HepG2 (cell line): Measurements from ENCODE around the gene OSGEPL1. TPM values are rescaled to one million over a fixed set of nuclear protein-coding genes. Genes with fewer than 3 reads are reported as not detected.

Source experiments
- ATAC-seq: fragments of 200-7000 bp; cut with Tn5 transposase; 3 replicates; pipeline ENCODE4 v1.9.1; 2020; ENCODE audit warnings: mild to moderate bottlenecking, moderate library complexity
- BruUV-seq: library from RNA; stranded (reverse); fragments of 400-500 nt; replicated peaks from 2 replicates; lab custom pipeline; 2021; lab: Mats Ljungman, UMichigan
- CTCF ChIA-PET: fragments of 300-600 bp; formaldehyde crosslinking; extraction: SDS; loops from one replicate; lab custom pipeline; 2021; ENCODE audit warnings: low total read pairs, inconsistent platforms, low intra/inter-chr PET ratio; lab: Yijun Ruan, JAX
- POLR2A ChIA-PET: fragments of 350-600 bp; sonication (Branson Sonifier 250); formaldehyde crosslinking; loops from one replicate; lab custom pipeline; 2020; ENCODE audit warnings: antibody characterized with exemption, inconsistent platforms; lab: Yijun Ruan, JAX
- DNase-seq: peaks from one replicate; pipeline ENCODE4 v3.0.0-alpha.2; 2015; ENCODE audit warnings: low spot score
- FAIRE-seq: peaks from 3 replicates; lab custom pipeline; 2011; peaks lifted over from hg19 to GRCh38; lab: Jason Lieb, UNC
- H2AFZ ChIP-seq: one replicate; pipeline ENCODE4 v1.6.1; 2011; ENCODE audit warnings: low read length, inconsistent platforms
- H3K27ac ChIP-seq: fragments of 300-600 bp; 3 replicates; pipeline ENCODE4 v1.8.0; 2011; ENCODE audit warnings: mixed run types, mild to moderate bottlenecking, mixed read lengths, low read length, inconsistent platforms; ENCODE audit not compliant: insufficient read depth; ENCODE audit errors: extremely low read length
- H3K27me3 ChIP-seq, 2 experiments: fragments of 200-600 bp in 1 of 2; 2 replicates in 1 of 2; 3 replicates in 1 of 2; pipeline versions ENCODE4 v1.6.0 to v1.8.0; 2011; ENCODE audit warnings: low read length in 2 of 2, mild to moderate bottlenecking in 2 of 2, moderate library complexity in 2 of 2, inconsistent platforms in 1 of 2; ENCODE audit not compliant: insufficient read depth in 2 of 2, control insufficient read depth in 1 of 2
- H3K36me3 ChIP-seq, 2 experiments: fragments of 200-600 bp in 1 of 2; replicated peaks in 1 of 2; 2 replicates in 1 of 2; 3 replicates in 1 of 2; pipeline versions ENCODE4 v1.5.1 to v1.8.0; 2011; ENCODE audit warnings: low read length in 2 of 2, inconsistent platforms in 1 of 2; ENCODE audit not compliant: insufficient read depth in 2 of 2, control insufficient read depth in 1 of 2
- H3K4me1 ChIP-seq: 2 replicates; pipeline ENCODE4 v1.5.1; 2012; ENCODE audit warnings: low read length, inconsistent platforms; ENCODE audit not compliant: insufficient read depth
- H3K4me2 ChIP-seq: 2 replicates; pipeline ENCODE4 v1.6.0; 2011; ENCODE audit warnings: low read depth, low read length, inconsistent platforms
- H3K4me3 ChIP-seq, 3 experiments: fragments of 200-600 bp in 1 of 3; sonication (generic), shearing (Covaris generic) in 1 of 3; replicated peaks in 1 of 3; 2 replicates each; pipeline ENCODE4 v1.5.1; 2011 to 2016; ENCODE audit warnings: low read length in 3 of 3, inconsistent platforms in 2 of 3, low read depth in 2 of 3, mild to moderate bottlenecking in 2 of 3, control low read depth in 1 of 3, mixed read lengths in 1 of 3; ENCODE audit not compliant: insufficient read depth in 1 of 3
- H3K79me2 ChIP-seq: one replicate; pipeline ENCODE4 v1.6.1; 2011; ENCODE audit warnings: low read length, inconsistent platforms; ENCODE audit not compliant: insufficient read depth
- H3K9ac ChIP-seq: 2 replicates; pipeline ENCODE4 v1.6.0; 2011; ENCODE audit warnings: mild to moderate bottlenecking, low read depth, low read length, inconsistent platforms; ENCODE audit not compliant: insufficient read depth
- H3K9me3 ChIP-seq: 2 replicates; pipeline ENCODE4 v1.5.1; 2012; ENCODE audit warnings: mild to moderate bottlenecking, low read length
- H4K20me1 ChIP-seq: 2 replicates; pipeline ENCODE4 v1.6.0; 2011; ENCODE audit warnings: inconsistent platforms, mild to moderate bottlenecking, low read length, moderate library complexity; ENCODE audit not compliant: insufficient read depth
- CTCF ChIP-seq: sonication (generic); formaldehyde crosslinking; IDR thresholded peaks from 2 replicates; pipeline ENCODE4 v1.5.0; 2020; ENCODE audit warnings: mild to moderate bottlenecking, missing genetic modification reagents, moderate library complexity
- EP300 ChIP-seq, 3 experiments: sonication (generic) in 1 of 3; formaldehyde crosslinking in 1 of 3; IDR thresholded peaks; 2 replicates each; pipeline versions ENCODE4 v1.5.1 to v1.6.1; 2011 to 2020; ENCODE audit warnings: low read depth in 2 of 3, low read length in 2 of 3, borderline replicate concordance in 1 of 3, improper control_type of control experiment in 1 of 3, mild to moderate bottlenecking in 1 of 3, missing genetic modification reagents in 1 of 3, moderate library complexity in 1 of 3
- HBP1 ChIP-seq: IDR thresholded peaks from 2 replicates; pipeline ENCODE4 v1.6.1; 2016; ENCODE audit warnings: low read depth, control low read depth
- MTF2 ChIP-seq: sonication (generic); formaldehyde crosslinking; IDR thresholded peaks from 2 replicates; pipeline ENCODE4 v1.5.0; 2020; ENCODE audit warnings: missing genetic modification reagents, borderline replicate concordance
- PAWR ChIP-seq: sonication (generic); formaldehyde crosslinking; IDR thresholded peaks from 2 replicates; pipeline ENCODE4 v1.4.0; 2020; ENCODE audit warnings: missing genetic modification reagents, mild to moderate bottlenecking, borderline replicate concordance
- RBFOX2 ChIP-seq: fragments of 200-400 bp; formaldehyde crosslinking; IDR thresholded peaks from 2 replicates; pipeline ENCODE4 v1.6.1; 2017; ENCODE audit warnings: low read depth, mild to moderate bottlenecking, low read length
- SMAD1 ChIP-seq: sonication (generic); formaldehyde crosslinking; IDR thresholded peaks from 2 replicates; pipeline ENCODE4 v1.4.0; 2020; ENCODE audit warnings: missing genetic modification reagents, low read depth, mild to moderate bottlenecking, borderline replicate concordance
- ZNF263 ChIP-seq: sonication (generic); formaldehyde crosslinking; IDR thresholded peaks from 2 replicates; pipeline ENCODE4 v1.4.0; 2020; ENCODE audit warnings: missing genetic modification reagents
- ZNF746 ChIP-seq: sonication (generic); formaldehyde crosslinking; IDR thresholded peaks from 2 replicates; pipeline ENCODE4 v1.8.0; 2022; ENCODE audit warnings: mild to moderate bottlenecking, missing genetic modification reagents
- ZUFSP ChIP-seq: sonication (generic); formaldehyde crosslinking; IDR thresholded peaks from 2 replicates; pipeline ENCODE4 v1.9.0; 2021; ENCODE audit warnings: missing genetic modification reagents, mild to moderate bottlenecking, borderline replicate concordance
- WGBS: methylation state at CpG from one replicate; pipeline ENCODE4 v1.1.6; 2017; ENCODE audit warnings: low lambda C conversion rate; 5-methylcytosine and 5-hydroxymethylcytosine counted together
- in situ Hi-C: cut with HindIII; loops from 2 replicates; pipeline ENCODE4 v1.10.0; 2017; ENCODE audit warnings: low pct_unique_long_range_greater_than_20kb; ENCODE audit not compliant: extremely low pct_ligation_motif_present
- intact Hi-C: fragments of 100-400 bp; cut with micrococcal nuclease; formaldehyde crosslinking; loops from one replicate; pipeline ENCODE4 v1.10.0; 2022; ENCODE audit not compliant: unreplicated experiment
- polyA plus RNA-seq, 8 experiments: library from polyadenylated mRNA; depleted of rRNA in 3 of 8; stranded (reverse) in 7 of 8; unstranded in 1 of 8; fragments of >200 nt; fragmentation: Illumina TruSeq in 4 of 8; extraction: Trizol in 4 of 8; gene quantifications; 2 replicates each; pipeline versions ENCODE4 v1.2.1 to v1.2.3, GENCODE V29; 2011 to 2016; ENCODE audit warnings: low read depth in 4 of 8, missing spikeins in 1 of 8, mixed read lengths in 1 of 8; ENCODE audit not compliant: insufficient read depth in 1 of 8
- total RNA-seq, 5 experiments: library from RNA; depleted of rRNA; stranded (reverse); fragments of >200 nt; fragmentation: Illumina TruSeq; extraction: Trizol; gene quantifications; 2 replicates each; pipeline ENCODE4 v1.2.3, GENCODE V29; 2016; ENCODE audit warnings: low read depth in 1 of 5

OSGEPL1 gene
- total and polyA plus RNA-seq, 2 of the 13 experiments (the other 11 are each of a cell fraction or from before 2014, with no cell fraction given) = 10.2 to 10.8 TPM

- TF ChIP-seq CTCF = peak; percentile 84
- TF ChIP-seq ZNF263 = no peak
- TF ChIP-seq SMAD1 = no peak
- 0 out of 4 replicates have a peak, but pooled peaks of 1 of the 2 experiments have one; percentile 8 for TF ChIP-seq EP300 (IDR thresholded peaks at IDR 0.05; ENCODE audit: low read depth in 2 of 2, low read length in 2 of 2)
- TF ChIP-seq EP300 (CRISPR knock-in tag; IDR thresholded peaks at IDR 0.05; ENCODE audit: borderline replicate concordance) = no peak
Measured at GRCh38 chr2:189751080-189751658, 11.4 kb downstream of the OSGEPL1 start (continued).

- ChIA-PET CTCF (no interaction called here), POLR2A (no interaction called here)
- Histone ChIP-seq H2AFZ (no peak overlapping the region), H3K4me3 (no peak overlapping the region), H3K27ac (no peak overlapping the region), H4K20me1 (no peaks in the 10 kb centered on the region), H3K4me1 (no peaks in the 10 kb centered on the region), H3K9ac (no peak overlapping the region), H3K9me3 (no peaks in the 10 kb centered on the region), H3K36me3 (no peaks in the 10 kb centered on the region), H3K79me2 (no peaks in the 10 kb centered on the region), H3K4me2 (no peak overlapping the region), H3K27me3 (no peaks in the 10 kb centered on the region)
- no peak for TF ChIP-seq HBP1
- TF ChIP-seq ZNF746 (CRISPR knock-in tag) = no peak
- TF ChIP-seq PAWR = no peak
- TF ChIP-seq RBFOX2 = no peak
- TF ChIP-seq ZUFSP (CRISPR knock-in tag) = no peak
- TF ChIP-seq MTF2 (CRISPR knock-in tag) = no peak
- DNase-seq (no peak), FAIRE-seq (no peak), ATAC-seq (no peak)
- 67% methylated on average over 3 of the region's 3 CpGs for WGBS
- in situ Hi-C loops = no loop called here
- intact Hi-C loops = no loop called here
- BruUV-seq = no TSS peak
Measured at GRCh38 chr2:189729430-189729829, 33.2 kb downstream of the OSGEPL1 start.
